Endometrial microvascular endothelial cells (primary cell): ENCODE measurements around the gene NPIPB9. TPM values are rescaled to one million over a fixed set of nuclear protein-coding genes. Genes with fewer than 3 reads are reported as not detected.
"Not testable (repeated sequence)": the region's sequence is repeated elsewhere in the genome, so short reads cannot be mapped to it uniquely, and the experiment has no call there.

Experiments used
- in situ Hi-C: cut with HindIII; loops from 2 replicates; pipeline ENCODE4 v1.10.0; 2017; ENCODE audit warnings: low sequenced_read_pairs, low pct_unique_long_range_greater_than_20kb; ENCODE audit errors: inconsistent ontology term
- total RNA-seq: library from RNA; depleted of rRNA; stranded (reverse); fragments of >200 nt; gene quantifications from one replicate; pipeline ENCODE4 v1.2.3, GENCODE V29; 2015; ENCODE audit errors: inconsistent ontology term

Gene NPIPB9
- total RNA-seq, 1 donor from 2014 or later, result 1.7 TPM

- in situ Hi-C loops, result not testable (repeated sequence)
These were observed 69.0 kb downstream of the NPIPB9 start for GRCh38 chr16:28820546-28820945.

GRCh38 chr16:28821874-28822519, 70.4 kb downstream of the NPIPB9 start:
- in situ Hi-C loops, result no loop called here

Other genes starting within 250 kb of the NPIPB9 start
- gene IL27, start 245.0 kb upstream of the NPIPB9 start, total RNA-seq, result not detected
- gene NUPR1, start 212.8 kb upstream of the NPIPB9 start, total RNA-seq, result 0.56 TPM
- gene SGF29, start 197.9 kb upstream of the NPIPB9 start, total RNA-seq, result 6.8 TPM
- not detected for gene SULT1A2, start 154.7 kb upstream of the NPIPB9 start, total RNA-seq
- gene SULT1A1, start 141.7 kb upstream of the NPIPB9 start, total RNA-seq, result 5.9 TPM
- not detected for gene NPIPB8, start 113.7 kb upstream of the NPIPB9 start, total RNA-seq
- gene EIF3C, start 40.3 kb upstream of the NPIPB9 start, total RNA-seq, result 191 TPM
- 71.9 TPM for gene ATXN2L, start 71.2 kb downstream of the NPIPB9 start, total RNA-seq
- gene TUFM, start 94.6 kb downstream of the NPIPB9 start, total RNA-seq, result 233 TPM
- gene SH2B1, start 112.1 kb downstream of the NPIPB9 start, total RNA-seq, result 25.4 TPM
- 0.28 TPM for gene ATP2A1, start 126.7 kb downstream of the NPIPB9 start, total RNA-seq
- 116 TPM for gene RABEP2, start 173.5 kb downstream of the NPIPB9 start, total RNA-seq
- not detected for gene CD19, start 180.2 kb downstream of the NPIPB9 start, total RNA-seq
- 20.2 TPM for gene NFATC2IP, start 199.2 kb downstream of the NPIPB9 start, total RNA-seq
- gene SPNS1, start 223.0 kb downstream of the NPIPB9 start, total RNA-seq, result 64.1 TPM
- gene LAT, start 233.3 kb downstream of the NPIPB9 start, total RNA-seq, result 1.1 TPM